Naive thymus-derived CD4-positive, alpha-beta T cell (primary cell): ENCODE results near the gene RAD1. TPM values are rescaled to one million over a fixed set of nuclear protein-coding genes. Genes with fewer than 3 reads are reported as not detected.

Source experiments
- ATAC-seq: fragments of 150-1000 bp; cut with Tn5 transposase; 2 replicates; pipeline ENCODE4 v1.10.0; 2021; ENCODE audit warnings: mild to moderate bottlenecking, moderate library complexity
- CTCF ChIA-PET: fragments of 350-600 bp; sonication (Branson Sonifier 250); formaldehyde crosslinking; loops from one replicate; lab custom pipeline; 2021; ENCODE audit warnings: antibody characterized with exemption; lab: Charles Lee
- POLR2A ChIA-PET: fragments of 350-600 bp; sonication (Branson Sonifier 250); formaldehyde crosslinking; loops from one replicate; lab custom pipeline; 2021; ENCODE audit warnings: antibody characterized with exemption, inconsistent platforms; lab: Charles Lee
- DNase-seq, 9 donors: peaks; one replicate each; pipeline versions ENCODE4 v3.0.0 to v3.0.0-alpha.2; 2020 to 2022; ENCODE audit warnings: mixed read lengths in 1 of 9
- H3K27ac ChIP-seq: one replicate; pipeline ENCODE4 v1.7.0; 2013; ENCODE audit warnings: mild to moderate bottlenecking, low read depth, low read length, moderate library complexity
- H3K27me3 ChIP-seq, 2 donors: one replicate each; pipeline ENCODE4 v1.7.0; 2013; ENCODE audit warnings: low read length in 2 of 2, mild to moderate bottlenecking in 2 of 2, moderate library complexity in 2 of 2; ENCODE audit not compliant: control insufficient read depth in 2 of 2, insufficient read depth in 2 of 2
- H3K36me3 ChIP-seq, 3 experiments: 1 replicate in 2 of 3; 2 replicates in 1 of 3; pipeline ENCODE4 v1.7.0; 2013; ENCODE audit warnings: low read length in 3 of 3, mild to moderate bottlenecking in 3 of 3, moderate library complexity in 1 of 3; ENCODE audit not compliant: insufficient read depth in 3 of 3, control insufficient read depth in 2 of 3
- H3K4me1 ChIP-seq, 2 donors: one replicate each; pipeline ENCODE4 v1.7.0; 2013; ENCODE audit warnings: low read length in 2 of 2, mild to moderate bottlenecking in 2 of 2, moderate library complexity in 1 of 2; ENCODE audit not compliant: control insufficient read depth in 2 of 2, insufficient read depth in 2 of 2
- H3K4me3 ChIP-seq: 2 replicates; pipeline ENCODE4 v1.7.0; 2013; ENCODE audit warnings: mild to moderate bottlenecking, low read length
- H3K9me3 ChIP-seq, 3 experiments: 1 replicate in 2 of 3; 2 replicates in 1 of 3; pipeline ENCODE4 v1.7.0; 2013; ENCODE audit warnings: low read length in 3 of 3; ENCODE audit not compliant: control insufficient read depth in 2 of 3
- H3K27ac Mint-ChIP-seq, 9 donors: one replicate each; pipeline ENCODE4 v1.8.0; 2020 to 2022; ENCODE audit warnings: mixed read lengths in 9 of 9, mild to moderate bottlenecking in 8 of 9, moderate library complexity in 5 of 9, inconsistent platforms in 2 of 9
- H3K27me3 Mint-ChIP-seq, 5 donors: one replicate each; pipeline ENCODE4 v1.8.0; 2021 to 2022; ENCODE audit warnings: mixed read lengths in 5 of 5, mild to moderate bottlenecking in 1 of 5
- H3K36me3 Mint-ChIP-seq, 5 donors: one replicate each; pipeline ENCODE4 v1.8.0; 2020 to 2022; ENCODE audit warnings: mixed read lengths in 5 of 5, mild to moderate bottlenecking in 3 of 5, inconsistent platforms in 1 of 5
- H3K4me1 Mint-ChIP-seq, 7 donors: one replicate each; pipeline ENCODE4 v1.8.0; 2020 to 2022; ENCODE audit warnings: mixed read lengths in 7 of 7, mild to moderate bottlenecking in 3 of 7, inconsistent platforms in 1 of 7
- H3K4me3 Mint-ChIP-seq, 10 donors: one replicate each; pipeline ENCODE4 v1.8.0; 2020 to 2022; ENCODE audit warnings: mild to moderate bottlenecking in 10 of 10, mixed read lengths in 10 of 10, moderate library complexity in 6 of 10, inconsistent platforms in 2 of 10
- H3K9me3 Mint-ChIP-seq, 11 donors: one replicate each; pipeline ENCODE4 v1.8.0; 2020 to 2022; ENCODE audit warnings: mixed read lengths in 11 of 11, mild to moderate bottlenecking in 4 of 11, inconsistent platforms in 1 of 11, moderate library complexity in 1 of 11
- intact Hi-C, 2 donors: fragments of 100-400 bp; cut with micrococcal nuclease; formaldehyde crosslinking; loops; one replicate each; pipeline ENCODE4 v1.15.1; 2023
- polyA plus RNA-seq, 2 donors: library from polyadenylated mRNA; unstranded; fragments of 300-500 nt; fragmentation: Illumina TruSeq; gene quantifications; one replicate each; pipeline ENCODE4 v1.2.3, GENCODE V29; 2021
- total RNA-seq, 6 experiments: library from RNA in 5 of 6; stranded (reverse) in 5 of 6; gene quantifications; 1 replicate in 5 of 6; 2 replicates in 1 of 6; pipeline ENCODE4 v1.2.3 and lab custom pipeline; 2021 to 2026

The RAD1 gene, protein sequence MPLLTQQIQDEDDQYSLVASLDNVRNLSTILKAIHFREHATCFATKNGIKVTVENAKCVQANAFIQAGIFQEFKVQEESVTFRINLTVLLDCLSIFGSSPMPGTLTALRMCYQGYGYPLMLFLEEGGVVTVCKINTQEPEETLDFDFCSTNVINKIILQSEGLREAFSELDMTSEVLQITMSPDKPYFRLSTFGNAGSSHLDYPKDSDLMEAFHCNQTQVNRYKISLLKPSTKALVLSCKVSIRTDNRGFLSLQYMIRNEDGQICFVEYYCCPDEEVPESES
- 10 to 100 TPM; 19.3 to 29.6 (median 24.6) TPM for total RNA-seq
- 10 to 100 TPM; 18.9 to 19.4 TPM for polyA plus RNA-seq
- total RNA-seq (lab: John Stamatoyannopoulos, UW) = 17.4 reads per million, percentile 47 among the genes with 10 or more reads in this experiment

DNA sequence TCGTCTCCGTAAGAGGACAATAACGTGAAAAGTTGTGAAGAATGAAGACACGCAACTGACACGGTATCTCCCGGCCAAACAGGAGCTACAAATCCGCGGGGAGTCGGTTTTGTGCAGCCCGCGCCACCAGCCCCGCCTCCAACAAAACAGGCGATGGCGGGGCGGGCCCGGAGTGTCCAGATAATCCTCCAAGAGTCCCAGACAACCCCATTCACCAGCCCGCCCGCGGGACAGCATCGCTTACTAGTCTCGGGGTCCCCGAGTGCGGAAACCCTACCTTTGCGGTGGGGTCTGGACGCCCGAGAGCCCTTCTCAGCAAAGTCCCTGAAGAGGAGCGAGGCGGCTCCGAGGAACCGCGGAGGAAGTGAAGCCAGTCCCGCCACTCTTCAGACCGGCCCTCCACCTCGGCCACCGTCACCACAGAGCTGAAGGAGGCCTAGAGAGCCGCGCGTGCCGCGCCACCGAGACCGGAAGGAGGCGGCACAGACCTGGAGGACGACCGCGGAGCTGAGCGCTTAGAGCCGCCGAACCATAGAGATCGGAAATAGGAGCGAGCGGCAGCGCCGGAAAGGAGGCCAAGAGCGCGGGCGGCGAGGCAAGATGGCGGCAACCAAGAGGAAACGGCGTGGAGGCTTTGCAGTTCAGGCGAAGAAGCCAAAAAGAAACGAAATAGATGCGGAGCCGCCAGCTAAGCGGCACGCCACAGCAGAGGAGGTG is at the start of gene RAD1, which contains the start of gene BRIX1:
Gene RAD1, minus strand, starts transcription at position 366 of the 717 bp plus-strand sequence. CDS start 612 bp downstream, outside the sequence.
Gene BRIX1, plus strand, starts transcription at position 573 of the 717 bp plus-strand sequence. Its CDS starts 28 bp downstream, at position 601.
- Mint-ChIP-seq H3K27ac (peak within 1 kb of the TSS in 2 of 9 donors; percentile 59 to 69), H3K4me1 (peaks cover 17 to 41% (median 35%) of the 10 kb centered on the region in 7 donors), H3K4me3 (peak within 1 kb of the TSS in 3 of 10 donors; percentile 56 to 80 (median 60)), H3K9me3 (no peaks in the 10 kb centered on the region), H3K36me3 (peaks cover 0 to 18% (median 8%) of the 10 kb centered on the region in 5 donors), H3K27me3 (no peaks in the 10 kb centered on the region)
- Histone ChIP-seq H3K4me3 (peak within 1 kb of the TSS; percentile 99), H3K9me3 (no peaks in the 10 kb centered on the region), H3K27ac (peak within 1 kb of the TSS; percentile 84), H3K27me3 (no peaks in the 10 kb centered on the region), H3K36me3 (peaks cover 0 to 26% (median 6%) of the 10 kb centered on the region in 3 experiments), H3K4me1 (peaks cover 19 to 34% of the 10 kb centered on the region in 2 donors)
- intact Hi-C loops = loop anchor here (1.0 to 5.0 kb wide), 9 partner anchors 9 to 1961 kb away; partner anchors contain the start of genes AMACR (in 2 of the 2), DNAJC21 (in 2 of the 2), SKP2 (in 2 of the 2) and TTC23L (in 2 of the 2)
- ChIA-PET POLR2A (interaction anchor here (0.5 to 4.8 kb wide), 14 partner anchors 9 to 1235 kb away, joined by 3 to 91 read pairs (median 5); partner anchors contain the start of genes AMACR, DNAJC21 and TTC23L), CTCF (interaction anchor here (1.3 to 4.0 kb wide), 2 partner anchors 14 to 1480 kb away, joined by 3 to 19 read pairs; partner anchors contain the start of gene DNAJC21)
- peak; percentile 86 to 95 (median 92) for DNase-seq
- ATAC-seq = peak; percentile 99

DNA sequence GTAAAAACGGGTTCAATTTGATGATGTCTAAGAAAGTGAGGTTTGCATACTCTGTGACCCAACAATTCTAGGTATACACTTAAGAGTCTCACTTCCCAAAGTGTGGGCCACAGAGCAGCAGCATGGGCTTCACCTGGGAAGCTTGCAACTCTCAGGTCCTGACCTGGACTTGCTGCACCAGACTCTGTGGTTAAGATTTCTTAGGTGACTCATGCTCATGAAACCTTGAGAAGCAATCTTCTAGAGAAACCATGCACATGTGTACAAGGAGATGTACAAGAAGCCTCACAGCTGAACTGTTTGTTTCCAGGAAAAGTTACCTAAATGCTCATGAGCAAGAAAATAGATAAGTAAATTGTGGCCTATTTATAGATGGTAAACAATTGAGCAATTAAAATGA is 44.0 kb upstream of the RAD1 start:
- peaks cover 0 to 2% (median 0%) of the 10 kb centered on the region in 11 donors for H3K9me3 Mint-ChIP-seq
- ChIA-PET CTCF (no interaction called here), POLR2A (no interaction called here)
- no peaks in the 10 kb centered on the region for H3K27me3 ChIP-seq
- peak overlapping the region in 8 of 9 donors; percentile 3 to 78 (median 48) for H3K27ac Mint-ChIP-seq
- H3K4me1 Mint-ChIP-seq = peaks cover 0 to 25% (median 0%) of the 10 kb centered on the region in 7 donors
- no peaks in the 10 kb centered on the region for H3K27me3 Mint-ChIP-seq
- H3K4me1 ChIP-seq = no peaks in the 10 kb centered on the region
- H3K9me3 ChIP-seq = no peaks in the 10 kb centered on the region
- H3K36me3 Mint-ChIP-seq = peaks cover 3 to 16% (median 9%) of the 10 kb centered on the region in 5 donors
- DNase-seq = no peak
- peak overlapping the region in 1 of 10 donors; percentile 43 for H3K4me3 Mint-ChIP-seq
- peaks cover 0 to 6% (median 0%) of the 10 kb centered on the region in 3 experiments for H3K36me3 ChIP-seq
- intact Hi-C loops = no loop called here
- no peak overlapping the region for H3K27ac ChIP-seq
- H3K4me3 ChIP-seq = no peak overlapping the region
- ATAC-seq = no peak

DNA sequence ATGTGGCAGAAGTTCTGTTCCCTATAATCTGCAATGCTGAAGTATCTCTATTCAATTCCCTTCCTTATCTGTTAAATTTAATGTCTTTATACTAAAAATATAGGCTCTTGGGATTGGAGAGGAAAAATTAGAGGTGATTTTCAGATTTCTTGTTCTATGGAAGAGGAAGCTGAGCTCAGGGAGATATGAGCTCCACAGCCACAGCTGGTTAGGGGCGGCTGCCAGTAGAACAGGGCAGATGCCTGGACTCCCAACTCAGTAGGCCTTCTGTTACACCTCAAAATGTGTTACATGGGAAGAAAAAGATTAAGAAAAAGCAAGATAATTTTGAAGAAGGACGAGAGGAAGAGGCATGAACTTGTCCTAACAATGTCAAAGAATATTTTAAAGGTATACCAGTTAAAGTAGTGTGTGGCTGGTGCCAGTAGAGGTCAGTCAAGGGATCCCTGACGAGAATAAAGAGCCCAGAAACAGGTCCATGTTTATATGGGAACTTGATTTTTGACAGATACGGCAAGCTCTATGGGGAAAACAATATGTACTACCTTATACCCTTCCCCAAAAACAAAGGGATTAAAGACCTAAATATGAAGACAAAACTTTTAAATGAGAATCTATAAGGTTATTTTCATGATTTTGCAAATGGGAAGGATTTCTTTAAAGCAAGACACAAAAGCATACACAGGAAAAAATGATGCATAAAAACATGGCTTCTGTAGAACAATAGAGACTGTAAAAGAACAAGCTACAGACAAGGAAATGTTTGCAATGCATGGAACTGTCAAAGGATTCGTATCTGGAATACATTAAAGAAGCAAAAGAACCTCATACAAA is 42.8 kb upstream of the RAD1 start:
- no peak overlapping the region for H3K4me3 Mint-ChIP-seq
- POLR2A ChIA-PET = no interaction called here
- H3K36me3 Mint-ChIP-seq = peaks cover 3 to 18% (median 8%) of the 10 kb centered on the region in 5 donors
- H3K4me1 ChIP-seq = no peaks in the 10 kb centered on the region
- H3K27ac ChIP-seq = no peak overlapping the region
- DNase-seq (peak in 3 of 9 donors; percentile 1 to 17 (median 11)), ATAC-seq (peak; percentile 61)
- no peaks in the 10 kb centered on the region for H3K9me3 ChIP-seq
- no peaks in the 10 kb centered on the region for H3K27me3 Mint-ChIP-seq
- H3K27ac Mint-ChIP-seq = peak overlapping the region in 7 of 9 donors; percentile 39 to 79 (median 62)
- CTCF ChIA-PET = interaction anchor here (1.2 kb wide), 1 partner anchor 922 kb away, joined by 4 read pairs; no protein-coding TSS in a partner anchor
- peaks cover 0 to 25% (median 0%) of the 10 kb centered on the region in 7 donors for H3K4me1 Mint-ChIP-seq
- no peaks in the 10 kb centered on the region for H3K27me3 ChIP-seq
- H3K4me3 ChIP-seq = no peak overlapping the region
- intact Hi-C loops = loop anchor here in 1 of 2 donors (1.0 kb wide), 1 partner anchor 45 kb away; no protein-coding TSS in a partner anchor
- peaks cover 0 to 18% (median 0%) of the 10 kb centered on the region in 3 experiments for H3K36me3 ChIP-seq
- no peaks in the 10 kb centered on the region for H3K9me3 Mint-ChIP-seq

GRCh38 chr5:34957321-34957720 is 42.0 kb upstream of the RAD1 start:
- intact Hi-C loops = no loop called here
- H3K36me3 Mint-ChIP-seq = peaks cover 5 to 21% (median 9%) of the 10 kb centered on the region in 5 donors

DNA sequence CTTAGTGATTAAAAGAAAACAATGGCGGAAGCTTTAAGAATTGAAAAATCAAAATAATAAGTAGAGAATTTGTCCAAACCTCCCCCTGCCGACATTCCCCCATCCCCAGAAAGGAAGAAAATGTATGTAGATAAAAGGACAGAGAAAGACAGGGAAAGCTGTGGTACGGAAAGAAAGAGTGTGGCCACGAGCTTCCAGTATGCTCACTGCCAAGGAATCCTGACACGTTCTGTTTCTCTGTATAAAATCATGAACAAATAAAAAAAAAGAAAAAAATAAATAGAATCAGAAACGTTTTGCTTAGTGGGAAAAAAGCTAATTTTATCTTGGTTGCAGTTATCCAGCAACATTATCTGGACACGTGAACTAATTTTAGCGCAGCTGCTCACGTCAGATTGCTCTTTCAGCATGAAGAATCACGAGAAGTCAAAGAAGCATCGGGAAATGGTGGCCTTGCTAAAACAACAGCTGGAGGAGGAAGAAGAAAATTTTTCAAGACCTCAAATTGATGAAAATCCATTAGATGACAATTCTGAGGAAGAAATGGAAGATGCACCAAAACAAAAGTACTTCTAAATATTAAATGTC is 29.2 kb upstream of the RAD1 start:
- Mint-ChIP-seq H3K36me3 (peaks cover 13 to 42% (median 30%) of the 10 kb centered on the region in 5 donors), H3K27me3 (no peaks in the 10 kb centered on the region), H3K4me3 (no peak overlapping the region), H3K27ac (no peak overlapping the region), H3K9me3 (no peaks in the 10 kb centered on the region), H3K4me1 (no peaks in the 10 kb centered on the region)
- DNase-seq (no peak), ATAC-seq (no peak)
- Histone ChIP-seq H3K36me3 (peaks cover 5 to 55% (median 5%) of the 10 kb centered on the region in 3 experiments), H3K4me3 (no peak overlapping the region), H3K27ac (no peak overlapping the region), H3K4me1 (no peaks in the 10 kb centered on the region), H3K27me3 (no peaks in the 10 kb centered on the region), H3K9me3 (no peaks in the 10 kb centered on the region)
- intact Hi-C loops = no loop called here
- POLR2A ChIA-PET = no interaction called here
- CTCF ChIA-PET = no interaction called here

More at GRCh38 chr5:34957321-34957720, 42.0 kb upstream of the RAD1 start:
- no peak for ATAC-seq
- CTCF ChIA-PET = interaction anchor here (0.6 to 1.2 kb wide), 2 partner anchors 12 to 922 kb away, joined by 3 to 4 read pairs; no protein-coding TSS in a partner anchor
- Histone ChIP-seq H3K9me3 (no peaks in the 10 kb centered on the region), H3K4me3 (no peak overlapping the region), H3K36me3 (peaks cover 0 to 18% (median 3%) of the 10 kb centered on the region in 3 experiments), H3K27ac (no peak overlapping the region), H3K27me3 (no peaks in the 10 kb centered on the region), H3K4me1 (no peaks in the 10 kb centered on the region)
- Mint-ChIP-seq H3K4me1 (peaks cover 0 to 25% (median 0%) of the 10 kb centered on the region in 7 donors), H3K9me3 (no peaks in the 10 kb centered on the region), H3K4me3 (no peak overlapping the region), H3K27me3 (no peaks in the 10 kb centered on the region), H3K27ac (no peak overlapping the region)
- no peak for DNase-seq
- POLR2A ChIA-PET = no interaction called here
